GM19455 (cell line): ENCODE data around the gene KCNB1.

ENCODE experiments used
- ATAC-seq: cut with Tn5 transposase; IDR thresholded peaks from one replicate; pipeline ENCODE4 v1.9.1; 2021; ENCODE audit not compliant: unreplicated experiment

The KCNB1 gene

DNA sequence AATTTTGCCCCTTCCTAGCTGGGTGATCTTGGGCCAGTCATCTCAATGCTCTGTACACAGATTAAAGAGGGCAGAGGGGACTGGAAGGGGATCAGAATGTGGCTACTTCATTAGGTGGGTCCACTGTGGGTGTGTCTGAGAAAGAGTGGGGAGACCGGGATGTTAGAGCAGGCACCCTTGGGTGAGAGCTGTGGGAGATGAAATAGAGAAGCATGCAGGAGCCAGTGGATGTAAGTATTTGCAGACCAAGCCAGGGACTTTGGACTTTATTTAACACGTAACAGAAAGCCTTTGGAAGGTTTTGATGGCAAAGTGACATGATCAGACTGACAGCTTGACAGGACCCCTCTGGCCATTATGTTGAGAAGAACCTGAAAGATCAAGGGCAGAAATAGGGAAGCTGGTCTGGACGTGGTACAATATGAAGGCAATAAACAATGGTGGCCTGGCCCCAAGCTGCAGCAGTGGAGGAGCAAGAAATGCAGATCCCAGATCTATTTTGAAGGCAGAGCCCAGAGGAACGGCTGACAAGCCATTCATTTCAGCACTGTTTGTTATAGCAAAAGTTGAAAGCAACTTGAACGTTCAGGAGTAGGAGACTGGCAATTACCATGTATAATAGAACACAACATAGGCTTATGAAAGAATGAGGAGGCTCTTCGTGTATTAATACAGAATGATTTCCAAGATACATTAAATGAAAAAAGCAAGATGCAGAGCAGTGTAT is 122.1 kb downstream of the KCNB1 start:
- ATAC-seq: no peak

DNA sequence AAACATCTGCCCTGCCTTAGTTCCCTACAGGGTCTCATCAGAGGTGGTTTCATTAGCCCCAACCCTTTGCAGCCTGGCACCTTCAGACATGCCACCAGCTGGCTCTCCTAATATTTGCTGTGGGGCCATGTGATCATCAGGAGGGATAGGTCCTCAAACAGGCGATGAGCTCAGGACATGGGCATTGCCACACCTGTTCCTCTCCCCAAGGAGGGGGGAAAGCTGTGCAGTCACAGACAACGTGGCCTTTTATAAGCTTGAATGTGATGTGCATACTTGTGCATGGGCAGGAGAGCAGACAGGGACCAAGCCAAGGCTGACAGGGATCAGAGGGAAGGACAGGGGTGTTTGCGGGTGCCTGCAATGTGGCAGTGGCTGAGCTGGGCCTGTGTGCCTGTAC is 125.8 kb downstream of the KCNB1 start:
- ATAC-seq: no peak

- ATAC-seq: no peak
These were observed 127.8 kb downstream of the KCNB1 start for GRCh38 chr20:49354673-49355072.

- no peak for ATAC-seq
These were observed 129.1 kb downstream of the KCNB1 start for GRCh38 chr20:49353348-49353747.

DNA sequence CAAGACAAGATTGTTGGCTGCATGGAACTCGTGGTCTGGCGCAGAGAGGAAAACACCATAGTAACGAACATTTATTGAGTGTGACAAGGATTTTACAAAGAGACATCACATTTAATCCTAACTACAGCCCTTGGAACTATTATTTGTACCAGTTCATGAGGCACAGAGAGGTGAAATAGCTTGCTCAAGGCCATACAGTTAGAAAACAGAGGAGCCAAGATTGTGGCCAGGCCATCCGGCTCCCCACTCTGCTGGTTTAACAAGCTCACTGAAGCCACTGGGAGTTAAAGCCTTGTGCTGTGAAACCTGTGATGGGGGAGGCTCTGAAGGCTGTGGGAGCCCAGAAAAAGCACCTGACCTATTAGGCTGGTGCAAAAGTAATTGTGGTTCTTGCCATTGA is 129.7 kb downstream of the KCNB1 start:
- ATAC-seq: no peak

DNA sequence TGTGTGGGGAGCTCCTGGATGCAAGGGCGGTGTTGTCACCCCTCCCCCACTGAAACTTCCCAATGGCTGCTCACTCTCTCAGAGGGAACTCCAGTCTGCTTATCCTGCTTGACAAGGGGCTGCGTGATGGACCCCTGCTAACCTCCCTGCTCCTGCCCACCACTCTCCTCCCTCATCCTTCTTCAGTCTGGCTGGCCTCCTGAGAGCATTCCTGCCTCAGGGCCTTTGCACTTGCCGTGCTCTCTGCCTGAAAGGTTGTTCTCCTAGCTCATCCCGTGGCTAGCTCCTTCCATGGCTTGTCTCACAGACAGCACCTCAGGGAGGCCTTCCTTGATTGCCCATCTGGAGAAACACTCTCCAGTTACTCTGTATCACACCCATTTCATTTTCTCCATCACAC is 130.7 kb downstream of the KCNB1 start:
- ATAC-seq: no peak

DNA sequence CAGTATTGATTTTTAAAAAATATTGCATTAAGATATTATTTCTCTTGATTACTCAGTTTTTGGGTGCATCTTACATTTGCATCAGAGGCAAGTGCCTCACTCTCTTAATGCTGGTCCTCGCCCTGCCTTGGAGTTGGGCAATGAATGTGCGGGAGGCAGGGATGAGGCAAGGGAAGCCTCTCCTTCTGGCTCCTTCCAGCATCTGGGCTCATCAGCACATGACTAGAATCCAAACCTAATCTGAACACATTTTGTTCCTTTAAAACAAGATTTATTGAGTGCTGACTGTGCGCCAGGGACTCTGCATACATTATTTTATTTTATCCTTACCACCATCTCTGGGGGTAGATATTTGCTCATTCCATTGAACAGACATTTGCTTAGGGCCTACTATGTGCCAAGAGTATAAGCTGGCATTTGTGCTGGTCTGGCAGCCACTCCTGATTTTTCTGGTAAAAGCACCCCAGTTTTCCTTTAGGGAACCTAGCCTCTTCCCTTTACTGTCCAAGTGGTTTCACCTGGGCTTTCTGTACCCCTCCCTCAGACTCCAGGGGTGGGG is 132.7 kb downstream of the KCNB1 start:
- ATAC-seq: no peak

GRCh38 chr20:49349078-49349477 is 133.4 kb downstream of the KCNB1 start:
- no peak for ATAC-seq

GRCh38 chr20:49348563-49348962 is 133.9 kb downstream of the KCNB1 start:
- no peak for ATAC-seq

GRCh38 chr20:49347156-49347555 is 135.3 kb downstream of the KCNB1 start:
- ATAC-seq: no peak

- ATAC-seq: no peak
These were observed 135.8 kb downstream of the KCNB1 start for GRCh38 chr20:49346682-49347081.

- ATAC-seq: no peak
These were observed 136.9 kb downstream of the KCNB1 start for GRCh38 chr20:49345524-49345923.

DNA sequence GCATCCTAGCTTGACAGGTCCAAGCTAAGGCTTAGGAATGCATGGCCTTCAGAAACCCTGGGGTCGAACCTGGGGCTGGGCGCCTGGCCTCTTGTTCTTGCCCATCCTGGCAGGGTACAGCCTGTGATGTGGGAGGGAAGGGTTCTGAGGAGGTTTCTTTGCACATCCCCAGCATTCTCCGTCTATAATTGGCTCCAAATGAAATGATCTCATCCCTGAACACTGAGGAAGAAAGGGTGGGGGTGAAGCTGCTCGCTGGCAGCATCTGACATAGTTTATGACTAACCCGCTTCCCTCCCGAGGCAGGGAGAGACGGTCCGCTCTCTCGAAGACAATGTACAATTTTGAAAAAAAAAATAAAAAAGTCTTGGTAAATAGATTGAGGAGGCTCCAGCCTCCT is 137.5 kb downstream of the KCNB1 start:
- no peak for ATAC-seq

DNA sequence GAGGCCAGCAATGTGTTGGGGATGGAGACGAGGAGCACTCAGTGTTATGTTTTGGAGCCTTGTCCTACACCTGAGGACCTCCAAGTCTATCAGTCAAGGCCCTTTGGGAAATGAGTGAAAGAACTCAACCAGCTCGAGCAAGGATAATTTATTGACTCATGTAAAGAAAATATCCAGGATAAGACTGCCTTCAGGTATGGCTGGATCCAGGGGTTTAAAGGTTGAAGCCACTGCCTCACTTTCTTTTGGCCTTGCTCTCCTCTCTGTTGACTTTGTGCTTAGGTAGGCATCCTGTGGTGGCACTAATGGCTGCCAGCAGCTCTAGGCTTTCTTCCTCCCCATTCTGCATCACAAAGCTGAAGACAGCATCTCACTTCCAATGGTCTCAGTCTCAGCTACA is 138.3 kb downstream of the KCNB1 start:
- no peak for ATAC-seq

DNA sequence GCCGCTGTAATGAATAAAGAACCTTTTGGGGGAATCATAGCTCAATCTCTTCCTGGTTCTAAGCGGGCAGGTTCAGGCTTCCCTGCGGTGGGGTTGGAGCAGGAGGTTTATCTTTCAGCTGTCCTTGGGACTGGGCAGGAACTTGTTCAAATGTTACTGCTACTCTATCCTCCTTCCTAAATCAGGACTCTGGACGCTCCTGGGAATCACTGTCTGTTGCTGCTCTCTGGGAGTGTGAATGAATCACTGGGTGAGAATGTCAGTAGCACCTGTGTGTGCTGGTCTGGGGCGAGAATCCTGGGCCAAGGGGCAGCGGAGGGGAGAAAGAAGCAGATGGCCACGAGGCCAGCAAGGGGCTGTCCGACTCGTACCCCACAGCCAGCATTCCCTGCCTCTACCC is 139.2 kb downstream of the KCNB1 start:
- no peak for ATAC-seq

GRCh38 chr20:49340161-49340966 is 142.1 kb downstream of the KCNB1 start:
- no peak for ATAC-seq

DNA sequence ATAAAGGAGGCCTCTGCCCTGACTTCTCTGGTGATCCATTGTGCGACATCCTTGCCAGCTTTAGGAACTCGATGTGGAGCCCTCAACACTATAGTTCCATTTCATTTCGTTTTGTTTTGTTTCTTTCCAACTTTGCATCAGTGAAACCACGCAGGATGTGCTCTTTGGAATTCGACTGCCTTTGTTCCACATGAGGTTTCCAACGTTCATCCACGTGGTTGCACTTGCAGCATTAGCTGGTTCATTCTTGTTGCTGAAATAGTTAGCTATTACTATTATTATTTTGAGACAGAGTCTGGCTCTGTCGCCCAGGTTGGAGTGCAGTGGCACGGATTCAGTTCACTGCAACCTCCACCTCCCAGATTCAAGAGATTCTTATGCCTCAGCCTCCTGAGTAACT is 143.3 kb downstream of the KCNB1 start:
- ATAC-seq: no peak

DNA sequence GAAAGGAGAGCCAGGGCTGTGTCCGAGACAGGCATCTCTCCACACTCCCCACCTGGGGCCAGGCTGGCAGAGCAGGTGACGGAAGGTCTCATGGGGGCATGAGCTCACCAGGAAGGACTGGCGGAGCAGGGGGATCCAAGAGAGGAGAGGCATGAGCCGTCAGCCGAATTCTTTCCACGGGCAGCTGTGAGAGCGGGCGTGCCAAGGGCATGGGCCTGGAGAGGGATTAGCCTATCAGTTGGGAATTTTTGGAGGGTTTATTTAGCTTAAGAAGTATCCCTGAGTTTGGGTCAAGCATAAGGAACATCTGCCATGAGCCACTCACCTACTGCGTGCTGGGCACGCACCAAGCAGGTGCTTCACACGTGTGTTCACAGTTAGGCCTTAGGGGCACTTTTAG is 144.4 kb downstream of the KCNB1 start:
- ATAC-seq: no peak

DNA sequence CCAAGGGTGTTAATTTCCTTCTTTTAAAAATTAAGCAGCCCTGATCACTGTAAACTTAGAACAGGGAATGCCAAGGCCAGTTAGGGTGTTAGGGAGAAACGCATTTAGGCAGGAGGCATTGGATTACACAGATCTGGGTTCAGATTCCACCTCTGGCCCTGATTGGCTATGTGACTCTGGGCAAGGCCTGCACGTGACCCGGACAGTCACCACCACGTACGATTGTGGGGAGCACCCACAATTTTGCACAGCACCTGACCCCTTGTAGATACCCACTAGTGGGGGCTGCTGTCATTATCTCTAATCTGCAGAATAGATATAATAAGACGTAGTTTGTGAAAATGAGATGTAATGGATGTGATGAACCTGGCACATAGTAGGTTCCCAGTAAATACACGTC is 145.1 kb downstream of the KCNB1 start:
- ATAC-seq: no peak

DNA sequence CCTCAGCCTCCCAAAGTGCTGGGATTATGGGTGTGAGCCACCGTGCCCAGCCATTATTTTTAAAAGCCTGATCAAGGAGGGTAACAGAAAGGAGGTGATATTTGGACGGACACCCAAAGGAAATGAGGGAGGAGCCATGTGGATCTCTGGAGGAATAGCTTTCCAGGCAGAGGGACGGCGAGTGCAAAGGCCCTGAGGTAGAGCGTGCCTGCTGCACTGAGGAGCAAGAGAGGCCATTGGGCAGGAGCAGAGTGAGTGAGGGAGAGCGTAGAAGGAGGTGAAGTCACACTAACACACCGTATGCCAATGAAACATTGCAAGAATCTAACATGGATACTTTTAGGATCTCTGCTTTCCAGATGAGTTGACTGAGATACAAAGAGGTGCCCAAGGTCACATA is 145.7 kb downstream of the KCNB1 start:
- no peak for ATAC-seq

DNA sequence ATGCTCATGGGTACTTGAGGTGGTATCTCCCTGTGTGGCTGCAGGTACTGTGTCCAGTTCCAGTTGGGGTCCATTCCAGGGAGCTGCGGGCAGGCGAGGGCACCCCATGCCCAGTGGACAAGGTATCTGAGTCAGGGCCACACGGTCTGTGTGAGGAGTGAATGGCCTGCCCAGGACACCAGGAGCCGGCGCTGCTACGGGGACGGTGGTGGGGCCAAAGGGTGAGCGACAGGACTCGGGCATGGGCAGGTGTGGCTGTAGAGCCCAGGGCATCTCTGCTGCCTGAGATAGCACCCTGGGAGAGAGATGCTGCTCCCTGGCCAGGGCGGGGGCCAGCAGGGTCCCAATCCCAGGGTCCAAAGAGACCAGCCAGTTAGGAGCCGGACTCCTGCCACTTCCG is 147.0 kb downstream of the KCNB1 start:
- no peak for ATAC-seq
